HFFc6 (cell line): ENCODE data around the gene FMNL2. TPM values are rescaled to one million over a fixed set of nuclear protein-coding genes. Genes with fewer than 3 reads are reported as not detected.

Source experiments
- DNase-seq: peaks from one replicate; pipeline ENCODE4 v3.0.0-alpha.2; 2018
- H3K27ac Mint-ChIP-seq: 2 replicates; pipeline ENCODE4 v1.8.0; 2020; ENCODE audit warnings: mild to moderate bottlenecking, mixed read lengths
- H3K27me3 Mint-ChIP-seq: 2 replicates; pipeline ENCODE4 v1.8.0; 2021; ENCODE audit warnings: mild to moderate bottlenecking, moderate library complexity, mixed read lengths; ENCODE audit not compliant: insufficient read depth
- H3K36me3 Mint-ChIP-seq: 2 replicates; pipeline ENCODE4 v1.8.0; 2021; ENCODE audit warnings: low read depth, mixed read lengths
- H3K4me1 Mint-ChIP-seq: 2 replicates; pipeline ENCODE4 v1.8.0; 2020; ENCODE audit warnings: low read depth, mixed read lengths
- H3K4me3 Mint-ChIP-seq: 2 replicates; pipeline ENCODE4 v1.8.0; 2020; ENCODE audit warnings: mild to moderate bottlenecking, moderate library complexity, mixed read lengths
- H3K9me3 Mint-ChIP-seq: 2 replicates; pipeline ENCODE4 v1.8.0; 2020; ENCODE audit warnings: mild to moderate bottlenecking, mixed read lengths
- CTCF ChIP-seq: fragments of 200-600 bp; sonication (generic); IDR thresholded peaks from 2 replicates; pipeline ENCODE4 v1.5.0; 2021; ENCODE audit warnings: antibody characterized with exemption, mild to moderate bottlenecking
- total RNA-seq, 6 experiments: library from RNA; stranded (reverse); fragmentation: NEBNext Ultra II Directional; extraction: Animal tissue kit (Norgen Biotek cat#: 25700); gene quantifications; 2 replicates in 1 of 6; 3 replicates in 5 of 6; pipeline ENCODE4 v1.2.3, GENCODE V29; 2021

Gene FMNL2
- total RNA-seq, 6 experiments from 2014 or later: 13.7 to 20.9 (median 16.0) TPM

DNA sequence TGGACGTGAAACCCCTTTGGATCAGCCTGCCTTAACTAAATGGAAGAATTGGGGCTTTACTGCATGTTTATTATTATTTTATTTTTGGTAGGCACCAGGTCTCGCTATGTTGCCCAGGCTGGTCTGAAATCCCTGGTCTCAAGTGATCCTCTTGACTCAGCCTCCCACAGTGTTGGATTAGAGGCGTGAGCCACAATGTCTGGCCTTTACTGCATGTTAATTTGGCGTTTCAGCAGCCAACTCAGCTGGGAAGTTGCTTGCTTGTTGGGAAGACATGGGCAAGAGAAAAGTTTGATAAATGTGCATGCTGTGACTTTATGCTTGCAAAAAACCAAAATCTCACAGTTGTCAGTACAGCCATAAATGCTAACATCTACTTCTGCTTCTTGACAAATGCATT is 105.1 kb downstream of the FMNL2 start:
- DNase-seq: no peak
- H3K27ac Mint-ChIP-seq: no peak overlapping the region

GRCh38 chr2:152440460-152440859 is 105.5 kb downstream of the FMNL2 start:
- Mint-ChIP-seq H3K27me3 (peaks cover 4% of the 10 kb centered on the region), H3K9me3 (no peaks in the 10 kb centered on the region), H3K4me3 (no peak overlapping the region), H3K4me1 (peaks cover 24% of the 10 kb centered on the region), H3K36me3 (no peaks in the 10 kb centered on the region), H3K27ac (no peak overlapping the region)
- no peak for TF ChIP-seq CTCF
- no peak for DNase-seq

More for the DNA sequence above, 105.1 kb downstream of the FMNL2 start:
- TF ChIP-seq CTCF: no peak
- Mint-ChIP-seq H3K9me3 (no peaks in the 10 kb centered on the region), H3K36me3 (no peaks in the 10 kb centered on the region), H3K4me3 (no peak overlapping the region), H3K27me3 (peaks cover 4% of the 10 kb centered on the region), H3K4me1 (peaks cover 20% of the 10 kb centered on the region)

- H3K4me1 Mint-ChIP-seq: peaks cover 39% of the 10 kb centered on the region
- no peaks in the 10 kb centered on the region; the same call in 1 of the 2 replicates for H3K27me3 Mint-ChIP-seq
- no peak overlapping the region for H3K27ac Mint-ChIP-seq
- no peaks in the 10 kb centered on the region for H3K9me3 Mint-ChIP-seq
- H3K4me3 Mint-ChIP-seq: no peak overlapping the region
- DNase-seq: no peak
- no peaks in the 10 kb centered on the region for H3K36me3 Mint-ChIP-seq
- no peak for TF ChIP-seq CTCF
Measured at GRCh38 chr2:152441961-152442360, 107.0 kb downstream of the FMNL2 start.

- Mint-ChIP-seq H3K4me1 (peaks cover 49% of the 10 kb centered on the region), H3K4me3 (no peak overlapping the region), H3K36me3 (no peaks in the 10 kb centered on the region; the same call in 1 of the 2 replicates), H3K9me3 (no peaks in the 10 kb centered on the region), H3K27me3 (no peaks in the 10 kb centered on the region; the same call in 1 of the 2 replicates), H3K27ac (no peak overlapping the region)
- DNase-seq: no peak
- no peak for TF ChIP-seq CTCF
Measured at GRCh38 chr2:152443771-152444170, 108.8 kb downstream of the FMNL2 start.

DNA sequence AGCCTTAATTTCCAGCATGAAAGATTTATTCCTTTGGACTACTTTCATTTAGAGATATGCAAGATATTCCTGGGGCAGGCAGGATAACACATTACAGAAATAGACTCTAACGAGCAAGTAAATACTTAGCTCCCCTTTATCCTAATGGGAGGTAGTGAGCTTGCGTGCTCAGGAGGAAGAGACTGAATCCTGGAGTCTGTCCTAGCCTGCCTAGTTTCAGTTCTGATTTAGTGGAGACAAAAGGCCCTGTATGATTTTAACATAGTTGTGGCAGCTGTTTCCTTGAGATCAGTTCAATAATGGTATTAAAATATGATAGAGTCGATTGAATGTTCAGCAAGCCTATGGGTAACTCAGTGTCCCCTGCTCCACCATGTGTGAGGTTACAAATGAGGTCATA is 109.5 kb downstream of the FMNL2 start:
- H3K27ac Mint-ChIP-seq: no peak overlapping the region
- TF ChIP-seq CTCF: no peak
- peaks cover 49% of the 10 kb centered on the region for H3K4me1 Mint-ChIP-seq
- no peak for DNase-seq
- no peaks in the 10 kb centered on the region; the same call in 1 of the 2 replicates for H3K27me3 Mint-ChIP-seq
- no peaks in the 10 kb centered on the region; the same call in 1 of the 2 replicates for H3K36me3 Mint-ChIP-seq
- H3K9me3 Mint-ChIP-seq: no peaks in the 10 kb centered on the region
- no peak overlapping the region for H3K4me3 Mint-ChIP-seq

DNA sequence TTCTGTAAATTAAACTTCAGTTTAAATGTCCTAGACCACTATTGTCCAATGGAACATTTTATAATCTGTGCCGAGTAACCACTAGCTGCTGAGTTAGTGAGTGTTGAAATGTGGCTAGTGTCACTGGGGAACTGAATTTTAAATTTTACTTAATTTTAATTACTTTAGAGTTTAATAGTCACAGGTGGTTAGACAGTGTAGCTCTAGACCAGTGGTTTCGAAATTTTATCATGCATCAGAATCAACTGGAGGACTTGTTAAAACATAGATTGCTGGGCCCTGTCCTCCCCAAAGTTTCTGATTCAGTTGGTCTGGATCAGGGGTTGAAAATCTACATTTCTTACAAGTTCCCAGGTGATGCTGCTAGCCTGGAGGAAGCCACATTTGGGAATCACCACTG is 110.4 kb downstream of the FMNL2 start:
- Mint-ChIP-seq H3K9me3 (no peaks in the 10 kb centered on the region), H3K27ac (peak overlapping the region; percentile 81), H3K4me3 (peak overlapping the region; percentile 61), H3K4me1 (peaks cover 49% of the 10 kb centered on the region), H3K27me3 (no peaks in the 10 kb centered on the region; the same call in 1 of the 2 replicates), H3K36me3 (no peaks in the 10 kb centered on the region; the same call in 1 of the 2 replicates)
- DNase-seq: no peak
- no peak for TF ChIP-seq CTCF
